ENCODE results near the gene DTNB. TPM values are rescaled to one million over a fixed set of nuclear protein-coding genes. Genes with fewer than 3 reads are reported as not detected.

Gene DTNB
- total and polyA plus RNA-seq, 2 of the 4 experiments (the other 2 are of a cell fraction): 3.8 to 5.3 TPM

GRCh38 chr2:25420820-25421237, 252.5 kb downstream of the DTNB start:
- Histone ChIP-seq H4K8ac (ENCODE audit: low read depth in 2 of 2, low read length in 2 of 2) (no peak overlapping the region), H3K9me3 (ENCODE audit: control insufficient read depth, insufficient read depth, low read length) (no peaks in the 10 kb centered on the region), H2BK120ac (ENCODE audit: low read depth, low read length) (no peak overlapping the region), H3K23ac (ENCODE audit: low read depth, low read length) (no peak overlapping the region), H2AFZ (replicated peaks; ENCODE audit: low read length, poor library complexity) (no peak overlapping the region), H2BK20ac (ENCODE audit: low read depth, low read length) (no peak overlapping the region), H3K4me3 (ENCODE audit: insufficient read depth, low read depth, low read length) (no peak overlapping the region), H3K27me3 (ENCODE audit: control insufficient read depth, insufficient read depth, low read length) (no peaks in the 10 kb centered on the region), H4K91ac (ENCODE audit: insufficient read depth, low read depth, low read length) (no peak overlapping the region), H3K9me1 (ENCODE audit: insufficient read depth, low read length) (no peaks in the 10 kb centered on the region), H3K14ac (replicated peaks; ENCODE audit: low read depth, low read length) (no peak overlapping the region), H3K4ac (ENCODE audit: low read depth, low read length) (no peak overlapping the region), H3K27ac (ENCODE audit: insufficient read depth, low read length) (no peak overlapping the region), H3K4me1 (ENCODE audit: control insufficient read depth, insufficient read depth, low read length) (no peaks in the 10 kb centered on the region), H3K4me2 (ENCODE audit: low read depth, low read length) (no peak overlapping the region), H3K79me1 (ENCODE audit: low read depth in 1 of 2, low read length in 2 of 2) (no peaks in the 10 kb centered on the region), H2AK5ac (ENCODE audit: low read depth, low read length) (no peak overlapping the region), H2BK5ac (ENCODE audit: low read depth, low read length, poor library complexity, severe bottlenecking) (no peak overlapping the region), H4K5ac (ENCODE audit: low read depth, low read length) (no peak overlapping the region), H3K36me3 (ENCODE audit: control insufficient read depth, insufficient read depth, low read length) (no peaks in the 10 kb centered on the region), H3K18ac (ENCODE audit: low read depth, low read length) (no peak overlapping the region), H3K56ac (ENCODE audit: extremely low read depth, insufficient read depth, low read length) (no peak overlapping the region), H4K20me1 (ENCODE audit: insufficient read depth, low read length) (no peaks in the 10 kb centered on the region), H3K9ac (ENCODE audit: low read depth, low read length) (no peak overlapping the region), H2AK9ac (replicated peaks; ENCODE audit: low read depth, low read length, poor library complexity) (no peak overlapping the region), H2BK15ac (ENCODE audit: low read depth, low read length) (no peak overlapping the region)
- BruUV-seq (replicated peaks): no TSS peak
- WGBS, 2 experiments (ENCODE audit: extremely low coverage in 2 of 2, insufficient read length in 1 of 2): no CpG with 5 or more reads among the region's 2 CpGs
- ATAC-seq (ENCODE audit: low read depth) (no peak), DNase-seq (no peak)
- ChIA-PET CTCF (no interaction called here), POLR2A (ENCODE audit: unreplicated experiment) (no interaction called here)
- dilution Hi-C loops (cut with HindIII; ENCODE audit: low sequenced_read_pairs, unreplicated experiment): no loop called here
- in situ Hi-C loops (cut with MboI; ENCODE audit: low sequenced_read_pairs): no loop called here
- intact Hi-C loops (cut with micrococcal nuclease): no loop called here
- TF ChIP-seq RFX5 (IDR thresholded peaks at IDR 0.05; ENCODE audit: low read depth, low read length) (no peak), ELK1 (IDR thresholded peaks at IDR 0.05; ENCODE audit: borderline replicate concordance, low read depth, low read length) (no peak), FOS (IDR thresholded peaks at IDR 0.05; ENCODE audit: low read depth, low read length) (no peak), MXI1 (IDR thresholded peaks at IDR 0.05; ENCODE audit: borderline replicate concordance, low read depth, low read length) (no peak), RAD21 (IDR thresholded peaks at IDR 0.05; ENCODE audit: low read length) (no peak), USF2 (IDR thresholded peaks at IDR 0.05; ENCODE audit: low read depth, low read length) (no peak), MAZ (IDR thresholded peaks at IDR 0.05; ENCODE audit: borderline replicate concordance, low read depth, low read length) (no peak), BHLHE40 (IDR thresholded peaks at IDR 0.05; ENCODE audit: low read depth, low read length) (no peak), RCOR1 (IDR thresholded peaks at IDR 0.05; ENCODE audit: insufficient replicate concordance, low read length) (no peak), CHD1 (IDR thresholded peaks at IDR 0.05; ENCODE audit: low read depth, low read length) (no peak), NFE2L2 (IDR thresholded peaks at IDR 0.05; ENCODE audit: low read depth, low read length) (no peak), SMC3 (IDR thresholded peaks at IDR 0.05; ENCODE audit: low read depth, low read length) (no peak), POLR2A (IDR thresholded peaks at IDR 0.05; ENCODE audit: low read depth, low read length) (no peak), CTCF (conservative IDR thresholded peaks at IDR 0.05; ENCODE audit: low read depth, low read length) (no peak), MAFK (IDR thresholded peaks at IDR 0.05; ENCODE audit: low read depth, low read length) (no peak), CEBPB (IDR thresholded peaks at IDR 0.05; ENCODE audit: low read depth, low read length) (no peak)
